SK-N-SH (cell line): ENCODE data around the gene ABLIM1. TPM values are rescaled to one million over a fixed set of nuclear protein-coding genes. Genes with fewer than 3 reads are reported as not detected.

Experiments
- CTCF ChIA-PET: fragments of 300-600, 350-600 bp; formaldehyde crosslinking; extraction: SDS; loops from one replicate; lab custom pipeline; 2021; lab: Yijun Ruan, JAX
- POLR2A ChIA-PET: fragments of 350-600 bp; sonication (Branson Sonifier 250); formaldehyde crosslinking; extraction: SDS; loops from one replicate; lab custom pipeline; 2020; ENCODE audit warnings: antibody characterized with exemption, inconsistent platforms; lab: Yijun Ruan, JAX
- DNase-seq: peaks from one replicate; pipeline ENCODE4 v3.0.0; 2012
- H2AFZ ChIP-seq: fragments of 200-600 bp; sonication (generic); 2 replicates; pipeline ENCODE4 v1.8.1; 2016; ENCODE audit warnings: antibody characterized with exemption, mild to moderate bottlenecking, low read depth
- H3F3A ChIP-seq: fragments of 200-600 bp; sonication (generic); replicated peaks from 2 replicates; pipeline ENCODE3; 2016; ENCODE audit warnings: antibody characterized with exemption, mild to moderate bottlenecking; ENCODE audit not compliant: insufficient read depth
- H3K27ac ChIP-seq, 2 experiments: fragments of 200-500 bp in 1 of 2; fragments of 200-600 bp in 1 of 2; sonication (Bioruptor generic) in 1 of 2; sonication (generic), shearing (Covaris generic) in 1 of 2; 2 replicates each; pipeline versions ENCODE4 v1.5.1 to v1.6.1; 2014 to 2016; ENCODE audit warnings: low read depth in 2 of 2, inconsistent platforms in 1 of 2, low read length in 1 of 2, mild to moderate bottlenecking in 1 of 2, mixed read lengths in 1 of 2
- H3K27me3 ChIP-seq: fragments of 200-600 bp; sonication (generic), shearing (Covaris generic); 2 replicates; pipeline ENCODE4 v1.6.1; 2016; ENCODE audit warnings: mixed run types; ENCODE audit not compliant: insufficient read depth
- H3K36me3 ChIP-seq, 2 experiments: fragments of 200-500 bp in 1 of 2; fragments of 200-600 bp in 1 of 2; sonication (Bioruptor generic) in 1 of 2; sonication (generic) in 1 of 2; replicated peaks in 1 of 2; 2 replicates each; pipeline versions ENCODE3 to v1.5.1; 2014 to 2016; ENCODE audit warnings: low read length in 1 of 2, mild to moderate bottlenecking in 1 of 2; ENCODE audit not compliant: insufficient read depth in 2 of 2, control insufficient read depth in 1 of 2
- H3K4me1 ChIP-seq, 2 experiments: fragments of 200-500 bp in 1 of 2; fragments of 200-600 bp in 1 of 2; sonication (Bioruptor generic) in 1 of 2; sonication (generic), shearing (Covaris generic) in 1 of 2; 2 replicates each; pipeline versions ENCODE4 v1.5.1 to v1.6.1; 2014 to 2016; ENCODE audit warnings: low read depth in 1 of 2, low read length in 1 of 2, mixed run types in 1 of 2; ENCODE audit not compliant: insufficient read depth in 2 of 2, control insufficient read depth in 1 of 2
- H3K4me2 ChIP-seq: fragments of 200-600 bp; sonication (generic), shearing (Covaris generic); 2 replicates; pipeline ENCODE4 v1.6.1; 2017; ENCODE audit warnings: mixed run types
- H3K4me3 ChIP-seq, 2 experiments: fragments of 200-500 bp in 1 of 2; fragments of 200-600 bp in 1 of 2; sonication (Bioruptor generic) in 1 of 2; sonication (generic), shearing (Covaris generic) in 1 of 2; 2 replicates each; pipeline versions ENCODE4 v1.5.1 to v1.8.1; 2014 to 2016; ENCODE audit warnings: low read depth in 2 of 2, inconsistent platforms in 1 of 2, low read length in 1 of 2, mild to moderate bottlenecking in 1 of 2, mixed read lengths in 1 of 2, moderate library complexity in 1 of 2
- H3K79me2 ChIP-seq: fragments of 200-600 bp; sonication (generic); 2 replicates; pipeline ENCODE4 v1.8.1; 2017; ENCODE audit warnings: mild to moderate bottlenecking; ENCODE audit not compliant: insufficient read depth
- H3K9ac ChIP-seq: fragments of 200-600 bp; sonication (generic); 2 replicates; pipeline ENCODE4 v1.6.1; 2017; ENCODE audit warnings: mixed run types
- H3K9me2 ChIP-seq: fragments of 200-600 bp; sonication (generic); 2 replicates; pipeline ENCODE4 v1.6.1; 2017; ENCODE audit warnings: mixed run types
- H3K9me3 ChIP-seq: fragments of 200-600 bp; sonication (generic); 2 replicates; pipeline ENCODE4 v1.6.1; 2017; ENCODE audit warnings: mixed run types, mild to moderate bottlenecking, moderate library complexity
- H4K20me1 ChIP-seq: fragments of 200-600 bp; sonication (generic); 2 replicates; pipeline ENCODE4 v1.6.1; 2017; ENCODE audit warnings: mild to moderate bottlenecking, mixed run types; ENCODE audit not compliant: insufficient read depth
- FOSL2 ChIP-seq: IDR thresholded peaks from 2 replicates; pipeline ENCODE4 v1.4.0; 2012; ENCODE audit warnings: low read depth, mild to moderate bottlenecking, moderate library complexity, borderline replicate concordance
- FOXJ3 ChIP-seq: sonication (generic); formaldehyde crosslinking; IDR thresholded peaks from 2 replicates; pipeline ENCODE4 v1.5.1; 2020; ENCODE audit warnings: mild to moderate bottlenecking, missing genetic modification reagents
- IRF3 ChIP-seq: fragments of 150-350 bp; IDR thresholded peaks from 2 replicates; pipeline ENCODE4 v1.6.1; 2016; ENCODE audit warnings: mild to moderate bottlenecking, low read depth, low read length
- MEF2A ChIP-seq: IDR thresholded peaks from 2 replicates; pipeline ENCODE4 v1.4.0; 2012; ENCODE audit warnings: low read depth, borderline replicate concordance
- PBX3 ChIP-seq: IDR thresholded peaks from 2 replicates; pipeline ENCODE4; 2012
- RAD21 ChIP-seq: IDR thresholded peaks from 2 replicates; pipeline ENCODE4 v1.6.1; 2012; ENCODE audit warnings: mild to moderate bottlenecking, low read length
- SIN3A ChIP-seq: IDR thresholded peaks from 2 replicates; pipeline ENCODE4 v1.6.1; 2012; ENCODE audit warnings: low read depth, mild to moderate bottlenecking, low read length, moderate library complexity, borderline replicate concordance
- TAF1 ChIP-seq: IDR thresholded peaks from 2 replicates; pipeline ENCODE4 v1.6.1; 2012; ENCODE audit warnings: low read depth, mild to moderate bottlenecking, low read length, moderate library complexity, borderline replicate concordance
- TEAD4 ChIP-seq: IDR thresholded peaks from 2 replicates; pipeline ENCODE4 v1.4.0; 2012; ENCODE audit warnings: mild to moderate bottlenecking, borderline replicate concordance; ENCODE audit not compliant: insufficient read depth
- USF2 ChIP-seq: fragments of 150-350 bp; IDR thresholded peaks from 2 replicates; pipeline ENCODE4 v1.6.1; 2017; ENCODE audit warnings: antibody characterized with exemption, low read length, low read depth, borderline replicate concordance
- ZBTB33 ChIP-seq: IDR thresholded peaks from 2 replicates; pipeline ENCODE4 v1.4.0; 2012; ENCODE audit warnings: low read depth, borderline replicate concordance
- WGBS: methylation state at CpG from one replicate; pipeline ENCODE4 v1.1.6; 2017; ENCODE audit warnings: low lambda C conversion rate; 5-methylcytosine and 5-hydroxymethylcytosine counted together
- polyA plus RNA-seq, 3 experiments: library from polyadenylated mRNA; depleted of rRNA; stranded (reverse); fragments of >200 nt; gene quantifications; 2 replicates each; pipeline ENCODE4 v1.2.3, GENCODE V29; 2012

The ABLIM1 gene
- polyA plus RNA-seq, 1 of the 3 experiments (the other 2 are of a cell fraction): 16.1 TPM

GRCh38 chr10:114515298-114515914 lies 142.7 kb downstream of the ABLIM1 start:
- Histone ChIP-seq H3K9me2 (no peaks in the 10 kb centered on the region), H3K27me3 (no peaks in the 10 kb centered on the region), H3F3A (peaks cover 2% of the 10 kb centered on the region), H3K4me1 (no peaks in the 10 kb centered on the region; a peak in 1 of 4 replicates), H2AFZ (no peak overlapping the region), H3K4me2 (no peak overlapping the region), H3K9ac (no peak overlapping the region), H3K9me3 (no peaks in the 10 kb centered on the region), H3K4me3 (no peak overlapping the region), H4K20me1 (no peaks in the 10 kb centered on the region), H3K36me3 (no peaks in the 10 kb centered on the region), H3K27ac (no peak overlapping the region), H3K79me2 (no peaks in the 10 kb centered on the region)
- TF ChIP-seq FOXJ3 (CRISPR knock-in tag): no peak
- no peak for TF ChIP-seq IRF3
- TF ChIP-seq RAD21: no peak
- POLR2A ChIA-PET: interaction anchor here (2.2 kb wide), 1 partner anchor 10 kb away, joined by 6 read pairs; no protein-coding TSS in a partner anchor
- CTCF ChIA-PET: interaction anchor here (0.6 to 1.7 kb wide), 4 partner anchors 12 to 323 kb away, joined by 4 to 5 read pairs (median 4); no protein-coding TSS in a partner anchor
- DNase-seq: no peak
- WGBS: 92% methylated on average over 5 of the region's 6 CpGs

GRCh38 chr10:114513381-114513792 lies 144.7 kb downstream of the ABLIM1 start:
- no peak for TF ChIP-seq FOSL2
- TF ChIP-seq USF2: no peak
- TF ChIP-seq PBX3: no peak
- no peak for TF ChIP-seq SIN3A
- TF ChIP-seq ZBTB33: no peak
- no peak for TF ChIP-seq TEAD4
- TF ChIP-seq MEF2A: no peak
- no peak for TF ChIP-seq TAF1
- Histone ChIP-seq H3K27me3 (no peaks in the 10 kb centered on the region), H3K4me3 (no peak overlapping the region), H3K79me2 (no peaks in the 10 kb centered on the region), H3K9me2 (no peaks in the 10 kb centered on the region), H2AFZ (no peak overlapping the region), H3K36me3 (no peaks in the 10 kb centered on the region), H3K9me3 (no peaks in the 10 kb centered on the region), H4K20me1 (no peaks in the 10 kb centered on the region), H3K4me2 (no peak overlapping the region), H3K9ac (no peak overlapping the region), H3K4me1 (no peaks in the 10 kb centered on the region; a peak in 1 of 4 replicates), H3F3A (no peaks in the 10 kb centered on the region), H3K27ac (no peak overlapping the region)
- 95% methylated on average over 5 of the region's 5 CpGs for WGBS
- DNase-seq: no peak
- ChIA-PET CTCF (interaction anchor here (1.1 to 1.7 kb wide), 3 partner anchors 11 to 273 kb away, joined by 3 to 4 read pairs (median 4); no protein-coding TSS in a partner anchor), POLR2A (no interaction called here)
